OCI-M1 (cell line): ENCODE results near the gene ABHD12.
A peak's percentile ranks its signal among the peaks of the same experiment; 100 is the strongest.
"Not testable (repeated sequence)": the region's sequence is repeated elsewhere in the genome, so short reads cannot be mapped to it uniquely, and the experiment has no call there.

Experiments
- DNase-seq: peaks from one replicate; lab custom pipeline; 2025; lab: John Stamatoyannopoulos, UW

The ABHD12 gene

GRCh38 chr20:25321991-25322390, 68.6 kb downstream of the ABHD12 start:
- no peak for DNase-seq

GRCh38 chr20:25321262-25321831, 69.3 kb downstream of the ABHD12 start:
- no peak for DNase-seq

GRCh38 chr20:25320035-25320800, 70.4 kb downstream of the ABHD12 start:
- DNase-seq = no peak

GRCh38 chr20:25319241-25320034, 71.2 kb downstream of the ABHD12 start:
- no peak for DNase-seq

- DNase-seq = no peak
Measured at GRCh38 chr20:25318471-25319240, 72.0 kb downstream of the ABHD12 start.

- DNase-seq = no peak
Measured at GRCh38 chr20:25317351-25318075, 73.1 kb downstream of the ABHD12 start.

GRCh38 chr20:25316506-25317190, 74.0 kb downstream of the ABHD12 start:
- DNase-seq = no peak

- DNase-seq = no peak
Measured at GRCh38 chr20:25315418-25316210, 75.0 kb downstream of the ABHD12 start.

- no peak for DNase-seq
Measured at GRCh38 chr20:25314497-25315417, 75.9 kb downstream of the ABHD12 start.

- peak; percentile 72 for DNase-seq
Measured at GRCh38 chr20:25313593-25313992, 77.0 kb downstream of the ABHD12 start.

- DNase-seq = not testable (repeated sequence)
Measured at GRCh38 chr20:25312716-25313115, 77.9 kb downstream of the ABHD12 start.

GRCh38 chr20:25310921-25311728, 79.5 kb downstream of the ABHD12 start:
- no peak for DNase-seq

GRCh38 chr20:25310268-25310920, 80.2 kb downstream of the ABHD12 start:
- peak; percentile 94 for DNase-seq

GRCh38 chr20:25309395-25310267, 81.0 kb downstream of the ABHD12 start:
- DNase-seq = peak; percentile 88

GRCh38 chr20:25308671-25309394, 81.8 kb downstream of the ABHD12 start:
- no peak for DNase-seq

GRCh38 chr20:25308083-25308491, 82.5 kb downstream of the ABHD12 start:
- DNase-seq = no peak
